ENCODE results near the gene PAK4.

Gene PAK4

GRCh38 chr19:39175564-39175963, 50.0 kb downstream of the PAK4 start:
- ChIA-PET POLR2A (no interaction called here), CTCF (interaction anchor here (0.9 to 2.0 kb wide), 3 partner anchors 12 to 30 kb away, joined by 3 to 10 read pairs (median 3); no protein-coding TSS in a partner anchor)
- no peak for DNase-seq (ENCODE audit: extremely low spot score)
- TF ChIP-seq CTCF (IDR thresholded peaks at IDR 0.05; ENCODE audit: control extremely low read depth, extremely low read depth, low read depth, missing control alignments) = no peak

GRCh38 chr19:39177110-39177699, 51.6 kb downstream of the PAK4 start:
- no peak for DNase-seq (ENCODE audit: extremely low spot score)
- ChIA-PET POLR2A (no interaction called here), CTCF (interaction anchor here (1.1 kb wide), 1 partner anchor 10 kb away, joined by 3 read pairs; no protein-coding TSS in a partner anchor)
- no peak for TF ChIP-seq CTCF (IDR thresholded peaks at IDR 0.05; ENCODE audit: control extremely low read depth, extremely low read depth, low read depth, missing control alignments)

- TF ChIP-seq CTCF (IDR thresholded peaks at IDR 0.05; ENCODE audit: control extremely low read depth, extremely low read depth, low read depth, missing control alignments) = no peak
- ChIA-PET POLR2A (no interaction called here), CTCF (interaction anchor here (1.1 kb wide), 1 partner anchor 9 kb away, joined by 3 read pairs; no protein-coding TSS in a partner anchor)
- DNase-seq (ENCODE audit: extremely low spot score) = no peak
Measured at GRCh38 chr19:39177736-39178135, 52.1 kb downstream of the PAK4 start.

- no peak for DNase-seq (ENCODE audit: extremely low spot score)
- POLR2A ChIA-PET = no interaction called here
- TF ChIP-seq CTCF (IDR thresholded peaks at IDR 0.05; ENCODE audit: control extremely low read depth, extremely low read depth, low read depth, missing control alignments) = no peak
- CTCF ChIA-PET = interaction anchor here (1.1 kb wide), 1 partner anchor 8 kb away, joined by 3 read pairs; no protein-coding TSS in a partner anchor
Measured at GRCh38 chr19:39178296-39179006, 52.9 kb downstream of the PAK4 start.

- CTCF ChIA-PET = no interaction called here
- DNase-seq (ENCODE audit: extremely low spot score) = no peak
- POLR2A ChIA-PET = interaction anchor here (0.5 kb wide), 1 partner anchor 1166 kb away, joined by 3 read pairs; no protein-coding TSS in a partner anchor
- TF ChIP-seq CTCF (IDR thresholded peaks at IDR 0.05; ENCODE audit: control extremely low read depth, extremely low read depth, low read depth, missing control alignments) = no peak
Measured at GRCh38 chr19:39179754-39180153, 54.2 kb downstream of the PAK4 start.

- ChIA-PET CTCF (no interaction called here), POLR2A (no interaction called here)
- no peak for DNase-seq (ENCODE audit: extremely low spot score)
- TF ChIP-seq CTCF (IDR thresholded peaks at IDR 0.05; ENCODE audit: control extremely low read depth, extremely low read depth, low read depth, missing control alignments) = no peak
Measured at GRCh38 chr19:39180749-39181148, 55.2 kb downstream of the PAK4 start.

All from GM10248 (cell line).